Stimulated activated CD8-positive, alpha-beta memory T cell treated with anti-CD3 and anti-CD28 coated beads, Interleukin-12 subunit alpha, Interleukin-12 subunit beta, amount 100 ng/mL, for 4 hours (primary cell): ENCODE data around the gene TSHZ3.

ENCODE experiments used
- DNase-seq: peaks from one replicate; pipeline ENCODE4 v3.0.0-alpha.2; 2020; ENCODE audit warnings: low read depth

TSHZ3 gene

GRCh38 chr19:31261019-31261602 is 88.1 kb downstream of the TSHZ3 start:
- no peak for DNase-seq

GRCh38 chr19:31260171-31260933 is 88.9 kb downstream of the TSHZ3 start:
- DNase-seq, result no peak

GRCh38 chr19:31258211-31259052 is 90.8 kb downstream of the TSHZ3 start:
- no peak for DNase-seq

- DNase-seq, result no peak
Measured at GRCh38 chr19:31257426-31258130, 91.7 kb downstream of the TSHZ3 start.

- no peak for DNase-seq
Measured at GRCh38 chr19:31257025-31257424, 92.2 kb downstream of the TSHZ3 start.

GRCh38 chr19:31256593-31256960 is 92.7 kb downstream of the TSHZ3 start:
- DNase-seq, result no peak

GRCh38 chr19:31255831-31256592 is 93.2 kb downstream of the TSHZ3 start:
- DNase-seq, result no peak

GRCh38 chr19:31255174-31255799 is 93.9 kb downstream of the TSHZ3 start:
- no peak for DNase-seq

- no peak for DNase-seq
Measured at GRCh38 chr19:31254611-31255010, 94.6 kb downstream of the TSHZ3 start.

- DNase-seq, result no peak
Measured at GRCh38 chr19:31254180-31254551, 95.1 kb downstream of the TSHZ3 start.

- DNase-seq, result no peak
Measured at GRCh38 chr19:31253526-31254179, 95.6 kb downstream of the TSHZ3 start.

GRCh38 chr19:31252441-31252840 is 96.8 kb downstream of the TSHZ3 start:
- no peak for DNase-seq

- no peak for DNase-seq
Measured at GRCh38 chr19:31249217-31249616, 100.0 kb downstream of the TSHZ3 start.

GRCh38 chr19:31235806-31236205 is 113.4 kb downstream of the TSHZ3 start:
- DNase-seq, result no peak

- no peak for DNase-seq
Measured at GRCh38 chr19:31233295-31233800, 115.9 kb downstream of the TSHZ3 start.

- no peak for DNase-seq
Measured at GRCh38 chr19:31232871-31233270, 116.4 kb downstream of the TSHZ3 start.

GRCh38 chr19:31232180-31232579 is 117.1 kb downstream of the TSHZ3 start:
- DNase-seq, result no peak

- no peak for DNase-seq
Measured at GRCh38 chr19:31231237-31231636, 118.0 kb downstream of the TSHZ3 start.

GRCh38 chr19:31226151-31226935 is 122.9 kb downstream of the TSHZ3 start:
- no peak for DNase-seq
